Choroid plexus epithelial cell (primary cell): ENCODE results near the gene PARD3.

ENCODE experiments used
- DNase-seq: peaks from one replicate; pipeline ENCODE4 v3.0.0-alpha.2; 2010; ENCODE audit warnings: low read depth
- H3K4me3 ChIP-seq: 2 replicates; pipeline ENCODE4 v1.5.1; 2011; ENCODE audit warnings: low read depth, mild to moderate bottlenecking, control low read depth, low read length, moderate library complexity
- TF ChIP-seq, protein P1 (sequence below): conservative IDR thresholded peaks from 2 replicates; pipeline ENCODE4 v1.5.1; 2011; ENCODE audit warnings: low read depth, mild to moderate bottlenecking, control low read depth, inconsistent platforms, low read length, moderate library complexity

Gene PARD3

DNA sequence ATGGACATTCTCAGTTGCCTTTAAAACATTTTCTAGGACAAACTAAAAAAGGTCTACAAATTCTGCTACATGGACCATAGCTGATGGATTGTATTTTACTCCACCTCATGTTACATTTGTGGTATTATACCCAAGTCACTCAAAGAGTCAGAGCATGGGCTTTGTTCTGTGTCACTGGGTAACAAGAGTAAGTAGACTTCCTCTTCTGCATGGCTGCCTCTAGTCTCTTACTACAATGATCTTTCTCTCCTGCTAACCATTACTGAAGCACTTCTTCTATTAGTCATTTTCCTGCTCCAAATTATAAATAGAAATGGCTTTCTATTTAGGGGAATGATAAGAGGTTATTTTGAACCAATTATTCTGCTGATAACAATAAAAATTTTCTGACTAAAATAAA, 753.3 kb downstream of the PARD3 start:
- TF ChIP-seq, protein P1, sequence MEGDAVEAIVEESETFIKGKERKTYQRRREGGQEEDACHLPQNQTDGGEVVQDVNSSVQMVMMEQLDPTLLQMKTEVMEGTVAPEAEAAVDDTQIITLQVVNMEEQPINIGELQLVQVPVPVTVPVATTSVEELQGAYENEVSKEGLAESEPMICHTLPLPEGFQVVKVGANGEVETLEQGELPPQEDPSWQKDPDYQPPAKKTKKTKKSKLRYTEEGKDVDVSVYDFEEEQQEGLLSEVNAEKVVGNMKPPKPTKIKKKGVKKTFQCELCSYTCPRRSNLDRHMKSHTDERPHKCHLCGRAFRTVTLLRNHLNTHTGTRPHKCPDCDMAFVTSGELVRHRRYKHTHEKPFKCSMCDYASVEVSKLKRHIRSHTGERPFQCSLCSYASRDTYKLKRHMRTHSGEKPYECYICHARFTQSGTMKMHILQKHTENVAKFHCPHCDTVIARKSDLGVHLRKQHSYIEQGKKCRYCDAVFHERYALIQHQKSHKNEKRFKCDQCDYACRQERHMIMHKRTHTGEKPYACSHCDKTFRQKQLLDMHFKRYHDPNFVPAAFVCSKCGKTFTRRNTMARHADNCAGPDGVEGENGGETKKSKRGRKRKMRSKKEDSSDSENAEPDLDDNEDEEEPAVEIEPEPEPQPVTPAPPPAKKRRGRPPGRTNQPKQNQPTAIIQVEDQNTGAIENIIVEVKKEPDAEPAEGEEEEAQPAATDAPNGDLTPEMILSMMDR: no peak
- no peak overlapping the region for H3K4me3 ChIP-seq
- DNase-seq: no peak
